ENCODE data around the gene LCP1.

LCP1 gene

DNA sequence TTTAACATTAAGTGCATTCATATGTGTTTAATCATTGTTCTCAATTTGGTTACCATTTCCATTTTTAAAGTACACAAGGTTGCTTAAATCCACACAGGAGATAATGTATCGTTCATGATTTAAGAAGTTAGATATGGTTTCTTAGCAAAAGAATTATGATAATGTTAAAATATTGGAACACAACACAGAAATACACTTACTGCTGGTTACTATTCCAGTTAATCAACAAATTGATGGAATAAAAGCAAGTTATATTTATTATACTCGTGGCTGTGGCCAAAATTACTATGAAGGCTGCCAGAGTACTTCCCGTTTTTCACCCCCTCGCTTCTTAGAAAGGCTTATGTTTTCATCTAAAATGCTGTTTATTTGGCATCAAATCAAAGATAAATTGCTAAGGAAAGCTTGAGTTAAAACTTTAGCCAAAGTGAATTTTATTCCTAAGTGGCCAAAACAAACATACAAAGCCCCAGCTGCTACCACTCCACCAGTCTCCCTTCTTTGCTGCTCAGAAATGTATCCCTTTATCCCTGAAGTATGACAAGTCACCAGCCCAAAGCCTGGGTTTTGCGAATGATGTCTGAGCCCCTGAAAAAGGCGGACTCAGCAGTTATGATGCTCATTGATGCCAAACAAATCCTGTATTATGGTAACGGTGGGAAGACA lies 27.7 kb downstream of the LCP1 start:
- DNase-seq = no peak

DNA sequence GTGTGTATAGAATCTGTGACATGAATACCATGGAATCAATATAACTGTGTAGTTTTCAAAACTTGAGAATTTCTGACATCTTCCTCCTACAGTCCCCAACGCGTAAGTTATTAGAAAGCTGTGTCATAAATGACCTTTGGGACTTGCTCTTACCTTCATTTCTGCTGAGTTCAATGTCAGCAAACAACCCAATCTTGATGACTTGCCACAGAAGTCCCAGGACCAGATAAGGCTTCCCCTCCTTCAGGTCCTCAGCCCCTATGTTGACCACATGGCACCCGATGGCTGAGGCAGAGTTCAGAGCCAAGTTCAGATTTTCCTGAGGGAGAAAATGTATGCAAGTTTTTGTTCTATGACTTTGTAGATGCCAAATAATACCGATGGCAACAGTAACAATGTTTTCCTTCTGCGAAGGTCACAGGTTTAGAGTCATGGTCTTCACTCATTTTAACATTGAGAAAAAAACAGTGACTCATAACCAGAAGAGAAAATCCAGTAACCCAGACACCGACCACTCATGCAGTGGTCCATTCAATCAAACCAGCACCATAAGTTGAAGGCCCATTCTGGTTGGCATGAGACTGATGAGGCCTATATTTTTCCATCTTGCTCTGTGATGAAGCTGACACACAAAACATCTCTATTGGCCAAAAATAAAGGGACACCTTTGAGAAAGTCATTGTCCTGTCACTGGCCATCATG lies 29.2 kb downstream of the LCP1 start:
- DNase-seq = no peak

GRCh38 chr13:46150134-46150693 lies 31.8 kb downstream of the LCP1 start:
- DNase-seq = no peak

GRCh38 chr13:46149272-46150133 lies 32.5 kb downstream of the LCP1 start:
- DNase-seq = no peak

GRCh38 chr13:46146898-46147297 lies 35.1 kb downstream of the LCP1 start:
- DNase-seq = no peak

- no peak for DNase-seq
Measured at GRCh38 chr13:46145950-46146349, 36.0 kb downstream of the LCP1 start.

GRCh38 chr13:46145135-46145534 lies 36.8 kb downstream of the LCP1 start:
- DNase-seq = no peak

DNA sequence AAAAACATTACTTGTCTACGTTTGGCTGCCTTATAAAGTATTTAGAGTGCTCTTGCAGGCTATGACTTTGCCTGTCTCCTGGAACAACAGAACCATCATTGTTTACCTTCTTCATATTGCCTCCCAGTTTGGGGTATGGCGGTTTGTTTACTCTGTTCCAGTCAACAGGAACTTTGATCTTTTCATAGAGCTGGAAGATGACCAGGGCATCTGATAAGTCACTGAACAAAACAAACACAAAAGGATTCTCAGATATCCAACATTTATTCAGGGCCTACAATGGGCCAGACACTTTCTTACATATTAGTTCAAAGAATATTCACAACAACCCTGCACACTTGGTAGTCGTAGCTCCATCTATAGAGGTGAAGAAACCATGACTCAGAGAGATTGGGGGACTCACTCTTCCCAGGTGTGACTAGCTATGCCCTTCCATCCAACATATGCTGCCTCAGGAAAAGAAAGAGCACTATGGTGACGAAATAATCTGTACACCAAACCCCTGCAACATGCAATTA lies 38.7 kb downstream of the LCP1 start:
- no peak for DNase-seq

DNA sequence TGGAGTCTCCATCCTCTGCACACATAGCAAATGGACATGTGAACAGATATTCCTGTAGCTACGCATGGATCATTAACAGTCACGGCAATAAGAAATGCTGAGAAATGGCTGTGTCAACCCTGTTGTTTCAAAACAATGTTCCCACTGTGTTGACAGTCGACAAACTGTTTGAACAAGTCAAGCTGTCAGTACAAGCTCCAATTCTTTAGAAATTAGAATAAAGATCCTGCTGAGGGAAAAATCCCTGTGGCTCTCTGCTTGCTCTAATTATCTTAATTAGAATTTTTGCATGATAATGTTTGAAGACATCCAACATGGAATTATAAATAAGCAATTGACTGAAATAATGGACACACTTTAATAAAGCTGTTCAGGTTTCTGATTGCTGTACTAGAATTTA lies 39.2 kb downstream of the LCP1 start:
- no peak for DNase-seq

DNA sequence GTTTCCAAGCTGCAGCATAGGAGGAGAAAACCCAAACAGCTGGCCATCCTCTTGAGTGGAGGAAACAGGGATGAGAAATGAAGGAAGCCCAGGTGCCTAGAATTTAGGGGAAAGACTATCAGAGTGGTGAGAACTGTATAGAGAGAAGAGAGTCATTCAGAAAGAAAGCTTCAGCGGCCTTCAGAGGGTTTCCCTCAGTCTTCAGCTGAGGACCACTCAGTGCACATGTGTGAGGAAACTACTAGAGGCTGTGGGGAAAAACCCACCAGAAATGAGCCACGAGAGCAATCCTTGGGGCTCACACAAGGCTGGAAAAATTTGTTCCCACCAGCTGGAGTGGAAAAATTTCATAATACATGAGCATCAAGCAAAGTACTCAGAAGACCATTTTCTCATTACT lies 41.9 kb downstream of the LCP1 start:
- DNase-seq = no peak

DNA sequence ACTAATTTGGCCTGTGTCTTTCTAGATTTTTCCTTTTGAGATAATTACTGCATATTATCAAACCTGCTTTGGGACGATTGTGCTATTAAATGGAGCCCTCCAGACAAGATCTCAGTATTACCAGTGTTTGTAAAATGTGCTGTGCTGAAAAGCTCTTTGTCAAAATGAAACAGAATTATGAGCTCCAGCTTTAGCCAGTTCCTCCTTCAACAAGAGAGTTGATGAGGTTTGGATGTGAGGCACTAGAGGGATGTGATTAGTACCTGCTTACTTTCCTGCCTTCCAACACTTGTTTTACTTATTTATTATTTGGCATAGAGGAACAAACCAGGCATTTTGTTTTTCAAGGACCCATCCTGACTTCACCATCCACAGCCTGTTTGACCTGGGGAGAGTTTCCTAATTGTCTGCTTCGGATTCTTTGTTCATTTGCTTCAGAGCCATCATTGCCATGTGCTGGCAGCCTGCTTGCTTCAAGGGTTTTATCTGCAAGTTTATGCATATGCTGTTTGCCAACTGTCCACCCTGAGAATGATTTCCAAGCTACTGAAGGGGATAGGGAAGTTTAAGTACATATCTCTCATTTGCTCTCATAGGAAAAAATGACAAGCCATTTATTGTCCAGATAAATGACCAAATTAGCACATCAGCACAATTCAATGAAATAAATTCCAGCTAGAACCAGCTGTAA lies 44.2 kb downstream of the LCP1 start:
- DNase-seq = no peak

DNA sequence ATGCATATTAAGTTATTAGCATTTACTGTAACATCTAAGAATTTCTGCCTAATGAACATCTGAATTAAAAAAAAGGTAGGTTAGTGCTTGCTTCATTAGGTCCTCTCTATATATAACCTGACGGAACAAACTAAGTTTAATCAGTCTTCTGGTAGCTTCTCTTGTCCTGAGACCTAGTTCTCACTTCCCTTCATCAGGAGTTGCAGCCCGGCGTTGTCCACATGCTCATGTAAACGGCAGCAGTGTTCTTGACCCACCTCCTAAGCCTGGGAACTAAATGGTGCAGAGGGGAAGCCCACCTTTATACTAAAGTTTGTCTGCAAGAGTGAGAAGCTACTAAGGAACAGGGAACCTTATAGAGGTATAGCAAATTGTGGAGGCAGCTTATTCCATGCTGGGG lies 45.3 kb downstream of the LCP1 start:
- no peak for DNase-seq

DNA sequence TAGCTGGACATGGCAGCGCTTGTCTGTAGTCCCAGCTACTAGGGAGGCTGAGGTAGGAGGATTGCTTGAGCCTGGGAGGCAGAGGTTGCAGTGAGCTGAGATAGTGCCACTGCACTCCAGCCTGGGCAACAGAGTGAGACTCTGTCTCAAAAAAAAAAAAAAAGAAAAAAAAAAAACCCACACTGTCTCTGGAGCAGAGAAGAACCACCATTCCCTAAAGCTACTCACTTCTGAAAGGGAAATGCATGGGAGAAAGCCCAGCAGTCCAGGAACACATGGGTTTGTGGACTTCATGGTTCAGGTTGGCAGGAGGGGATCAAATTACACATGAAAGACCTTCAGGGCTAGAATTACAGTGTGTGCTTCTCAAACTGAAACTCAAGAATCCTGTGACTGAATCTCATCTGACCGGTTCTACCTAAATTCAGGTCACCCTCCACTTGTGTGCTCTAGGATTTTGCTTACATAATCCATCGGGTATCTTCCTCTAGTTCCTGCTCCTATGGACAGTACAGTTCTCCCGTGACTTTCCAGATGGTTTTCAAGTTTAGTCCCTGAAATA lies 46.9 kb downstream of the LCP1 start:
- DNase-seq = no peak

DNA sequence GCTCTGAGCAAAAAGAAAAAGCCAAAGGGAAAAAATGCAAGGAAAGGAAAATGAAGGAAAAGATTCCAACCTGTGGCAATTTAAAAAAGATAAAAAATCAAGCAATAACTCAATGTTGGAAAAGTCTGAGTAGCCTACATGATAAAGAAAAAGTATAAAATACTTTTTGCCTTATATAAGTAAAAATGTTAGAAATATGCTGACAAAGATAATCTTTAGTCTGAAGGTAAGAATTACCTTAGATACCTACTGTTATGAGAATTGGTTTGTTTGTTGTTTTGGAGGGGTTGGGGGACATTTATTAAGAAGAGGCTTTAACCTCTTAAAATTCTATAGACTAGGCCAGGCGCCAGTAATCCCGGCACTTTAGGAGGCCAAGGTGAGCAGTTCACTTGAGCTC lies 47.5 kb downstream of the LCP1 start:
- no peak for DNase-seq

GRCh38 chr13:46132109-46132508 lies 49.9 kb downstream of the LCP1 start:
- no peak for DNase-seq

GRCh38 chr13:46131705-46132104 lies 50.3 kb downstream of the LCP1 start:
- DNase-seq = no peak

GRCh38 chr13:46129955-46130618 lies 51.9 kb downstream of the LCP1 start:
- no peak for DNase-seq

DNA sequence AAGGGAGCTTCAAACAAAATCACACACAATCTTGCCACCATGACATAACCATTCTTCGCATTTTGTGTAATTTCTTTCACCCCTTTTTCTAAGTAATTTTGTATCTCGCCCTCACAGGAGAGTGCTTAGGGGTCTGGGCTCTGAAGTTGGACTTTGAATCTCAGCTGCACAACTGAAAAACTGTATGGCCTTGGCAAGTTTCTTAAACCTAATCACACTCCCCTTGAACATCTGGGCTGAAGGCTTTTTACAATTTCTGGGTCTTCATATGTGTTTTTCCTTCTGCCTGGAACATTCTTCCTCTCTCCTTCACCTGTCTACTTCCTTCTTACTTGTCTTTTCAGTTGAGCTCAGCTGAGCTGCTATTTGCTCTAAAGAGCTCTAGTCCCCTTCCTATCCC lies 52.9 kb downstream of the LCP1 start:
- no peak for DNase-seq

GRCh38 chr13:46127358-46128023 lies 54.5 kb downstream of the LCP1 start:
- no peak for DNase-seq

GRCh38 chr13:46126552-46127357 lies 55.2 kb downstream of the LCP1 start:
- peak; percentile 56 for DNase-seq

Data from right forelimb (tissue), 1 donor.